IMR-90 (cell line): ENCODE measurements around the gene FRZB. TPM values are rescaled to one million over a fixed set of nuclear protein-coding genes. Genes with fewer than 3 reads are reported as not detected.

Experiments used
- ATAC-seq: fragments of 200-7000 bp; cut with Tn5 transposase; 2 replicates; pipeline ENCODE4 v1.9.1; 2020; ENCODE audit warnings: low read depth, mild to moderate bottlenecking, moderate library complexity
- BruUV-seq: library from RNA; stranded (reverse); fragments of 400-500 nt; replicated peaks from 2 replicates; lab custom pipeline; 2021; lab: Mats Ljungman, UMichigan
- CTCF ChIA-PET: fragments of 300-600 bp; formaldehyde crosslinking; extraction: SDS; loops from one replicate; lab custom pipeline; 2021; ENCODE audit warnings: antibody characterized with exemption; lab: Yijun Ruan, JAX
- POLR2A ChIA-PET: fragments of 300-600 bp; sonication (Branson Sonifier 250); formaldehyde crosslinking; loops from one replicate; lab custom pipeline; 2022; ENCODE audit warnings: antibody characterized with exemption; ENCODE audit not compliant: unreplicated experiment; lab: Charles Lee
- DNase-seq: peaks from one replicate; pipeline ENCODE4 v3.0.0; 2013
- H2AFZ ChIP-seq: replicated peaks from 2 replicates; pipeline ENCODE3; 2013; ENCODE audit warnings: low read length, mild to moderate bottlenecking; ENCODE audit not compliant: poor library complexity
- H2AK5ac ChIP-seq: 2 replicates; pipeline ENCODE4 v1.6.1; 2013; ENCODE audit warnings: low read depth, low read length, inconsistent platforms
- H2AK9ac ChIP-seq: replicated peaks from 2 replicates; pipeline ENCODE3; 2013; ENCODE audit warnings: mild to moderate bottlenecking, low read depth, low read length, moderate library complexity; ENCODE audit not compliant: poor library complexity
- H2BK120ac ChIP-seq: 2 replicates; pipeline ENCODE4 v1.6.1; 2013; ENCODE audit warnings: low read depth, low read length, inconsistent platforms
- H2BK15ac ChIP-seq: 3 replicates; pipeline ENCODE4 v1.6.1; 2013; ENCODE audit warnings: low read depth, low read length, inconsistent platforms
- H2BK20ac ChIP-seq: 2 replicates; pipeline ENCODE4 v1.6.1; 2013; ENCODE audit warnings: low read depth, mild to moderate bottlenecking, inconsistent platforms, low read length, moderate library complexity
- H2BK5ac ChIP-seq: 2 replicates; pipeline ENCODE4 v1.6.1; 2013; ENCODE audit warnings: mild to moderate bottlenecking, low read depth, low read length, inconsistent platforms; ENCODE audit not compliant: poor library complexity, severe bottlenecking
- H3K14ac ChIP-seq: replicated peaks from 2 replicates; pipeline ENCODE4 v1.6.1; 2013; ENCODE audit warnings: low read depth, low read length, inconsistent platforms
- H3K18ac ChIP-seq: 2 replicates; pipeline ENCODE4 v1.6.1; 2013; ENCODE audit warnings: low read depth, low read length, control low read depth
- H3K23ac ChIP-seq: 2 replicates; pipeline ENCODE4 v1.6.1; 2013; ENCODE audit warnings: low read depth, low read length, inconsistent platforms
- H3K27ac ChIP-seq: 2 replicates; pipeline ENCODE4 v1.5.1; 2013; ENCODE audit warnings: mild to moderate bottlenecking, control low read depth, low read length; ENCODE audit not compliant: insufficient read depth
- H3K27me3 ChIP-seq: 2 replicates; pipeline ENCODE4 v1.6.1; 2013; ENCODE audit warnings: low read length; ENCODE audit not compliant: control insufficient read depth, insufficient read depth
- H3K36me3 ChIP-seq: 2 replicates; pipeline ENCODE4 v1.6.1; 2013; ENCODE audit warnings: low read length, mixed read lengths; ENCODE audit not compliant: control insufficient read depth, insufficient read depth
- H3K4ac ChIP-seq: 2 replicates; pipeline ENCODE4 v1.6.1; 2013; ENCODE audit warnings: low read depth, low read length, inconsistent platforms
- H3K4me1 ChIP-seq: 2 replicates; pipeline ENCODE4 v1.6.1; 2013; ENCODE audit warnings: low read length, mixed read lengths; ENCODE audit not compliant: control insufficient read depth, insufficient read depth
- H3K4me2 ChIP-seq: 2 replicates; pipeline ENCODE4 v1.6.1; 2013; ENCODE audit warnings: low read depth, mild to moderate bottlenecking, control low read depth, low read length, moderate library complexity
- H3K4me3 ChIP-seq: 2 replicates; pipeline ENCODE4 v1.5.1; 2013; ENCODE audit warnings: low read depth, mild to moderate bottlenecking, control low read depth, low read length, moderate library complexity; ENCODE audit not compliant: insufficient read depth
- H3K56ac ChIP-seq: 2 replicates; pipeline ENCODE4 v1.6.1; 2013; ENCODE audit warnings: low read length, inconsistent platforms; ENCODE audit not compliant: insufficient read depth; ENCODE audit errors: extremely low read depth
- H3K79me1 ChIP-seq, 2 experiments: 2 replicates each; pipeline ENCODE4 v1.6.1; 2013; ENCODE audit warnings: low read length in 2 of 2, inconsistent platforms in 1 of 2, low read depth in 1 of 2
- H3K9ac ChIP-seq: 2 replicates; pipeline ENCODE4 v1.6.1; 2013; ENCODE audit warnings: low read depth, low read length, control low read depth
- H3K9me1 ChIP-seq: 2 replicates; pipeline ENCODE4 v1.6.1; 2013; ENCODE audit warnings: low read length, inconsistent platforms; ENCODE audit not compliant: insufficient read depth
- H3K9me3 ChIP-seq: 2 replicates; pipeline ENCODE4 v1.6.1; 2013; ENCODE audit warnings: low read length; ENCODE audit not compliant: control insufficient read depth, insufficient read depth
- H4K20me1 ChIP-seq: 2 replicates; pipeline ENCODE4 v1.6.1; 2013; ENCODE audit warnings: low read length, inconsistent platforms; ENCODE audit not compliant: insufficient read depth
- H4K5ac ChIP-seq: 2 replicates; pipeline ENCODE4 v1.6.1; 2013; ENCODE audit warnings: mild to moderate bottlenecking, low read depth, low read length, control low read depth
- H4K8ac ChIP-seq, 2 experiments: 2 replicates each; pipeline ENCODE4 v1.6.1; 2013; ENCODE audit warnings: low read depth in 2 of 2, low read length in 2 of 2, control low read depth in 1 of 2, inconsistent platforms in 1 of 2
- H4K91ac ChIP-seq: 2 replicates; pipeline ENCODE4 v1.6.1; 2013; ENCODE audit warnings: low read depth, low read length, inconsistent platforms; ENCODE audit not compliant: insufficient read depth
- BHLHE40 ChIP-seq: fragments of 150-350 bp; IDR thresholded peaks from 2 replicates; pipeline ENCODE4 v1.6.1; 2016; ENCODE audit warnings: mild to moderate bottlenecking, low read depth, low read length
- CHD1 ChIP-seq: IDR thresholded peaks from 2 replicates; pipeline ENCODE4 v1.6.1; 2012; ENCODE audit warnings: low read depth, low read length, improper control_type of control experiment
- ELK1 ChIP-seq: fragments of 150-350 bp; IDR thresholded peaks from 2 replicates; pipeline ENCODE4 v1.6.1; 2016; ENCODE audit warnings: low read depth, mild to moderate bottlenecking, low read length, moderate library complexity, borderline replicate concordance
- MAFK ChIP-seq: IDR thresholded peaks from 2 replicates; pipeline ENCODE4 v1.6.1; 2012; ENCODE audit warnings: low read depth, low read length, improper control_type of control experiment
- RFX5 ChIP-seq: IDR thresholded peaks from 2 replicates; pipeline ENCODE4 v1.8.0; 2012; ENCODE audit warnings: low read depth, mild to moderate bottlenecking, low read length, moderate library complexity
- WGBS, 2 experiments: methylation state at CpG; one replicate each; pipeline versions ENCODE4 v1.1.5 to v1.1.7; 2013; ENCODE audit warnings: missing lambda C conversion rate in 2 of 2; ENCODE audit not compliant: insufficient read length in 1 of 2; ENCODE audit errors: extremely low coverage in 2 of 2; 5-methylcytosine and 5-hydroxymethylcytosine counted together
- dilution Hi-C: fragments of 300-500 bp; cut with HindIII; formaldehyde crosslinking; loops from one replicate; pipeline ENCODE4 v1.14.3; 2018; ENCODE audit warnings: low sequenced_read_pairs; ENCODE audit not compliant: unreplicated experiment
- in situ Hi-C: fragments of 300-500 bp; cut with MboI; formaldehyde crosslinking; loops from 3 replicates; pipeline ENCODE4 v1.14.3; 2019; ENCODE audit warnings: low sequenced_read_pairs, inconsistent platforms, mixed read lengths
- intact Hi-C: fragments of 100-400 bp; cut with micrococcal nuclease; formaldehyde crosslinking; loops from 2 replicates; pipeline ENCODE4 v1.10.0; 2022
- polyA plus RNA-seq, 3 experiments: library from polyadenylated mRNA; depleted of rRNA; stranded (reverse); fragments of >200 nt; gene quantifications; 2 replicates each; pipeline ENCODE4 v1.2.3, GENCODE V29; 2012; ENCODE audit warnings: low replicate concordance in 1 of 3
- total RNA-seq: library from RNA; depleted of rRNA; stranded (reverse); fragments of >200 nt; gene quantifications from 2 replicates; pipeline ENCODE4 v1.2.3, GENCODE V29; 2012

Gene FRZB
- total and polyA plus RNA-seq, 2 of the 4 experiments (the other 2 are of a cell fraction): 0.18 to 1.2 TPM

GRCh38 chr2:182822733-182823132 is 43.7 kb downstream of the FRZB start:
- Histone ChIP-seq H3K4me3 (no peak overlapping the region), H2BK5ac (no peak overlapping the region), H3K9me1 (no peaks in the 10 kb centered on the region), H3K23ac (no peak overlapping the region), H4K5ac (no peak overlapping the region), H2AK5ac (no peak overlapping the region), H4K91ac (no peak overlapping the region), H3K18ac (no peak overlapping the region), H4K20me1 (no peaks in the 10 kb centered on the region), H2AK9ac (no peak overlapping the region), H3K4me2 (no peak overlapping the region), H2BK20ac (no peak overlapping the region), H3K79me1 (no peaks in the 10 kb centered on the region), H2AFZ (no peak overlapping the region), H3K14ac (no peak overlapping the region), H3K27me3 (no peaks in the 10 kb centered on the region), H3K4me1 (no peaks in the 10 kb centered on the region), H3K4ac (no peak overlapping the region), H3K9me3 (no peaks in the 10 kb centered on the region), H2BK120ac (no peak overlapping the region), H2BK15ac (no peak overlapping the region), H3K36me3 (no peaks in the 10 kb centered on the region), H3K27ac (no peak overlapping the region), H4K8ac (no peak overlapping the region), H3K9ac (no peak overlapping the region), H3K56ac (no peak overlapping the region)
- dilution Hi-C loops: no loop called here
- no TSS peak for BruUV-seq
- ChIA-PET CTCF (interaction anchor here (1.1 kb wide), 1 partner anchor 135 kb away, joined by 3 read pairs; no protein-coding TSS in a partner anchor), POLR2A (no interaction called here)
- in situ Hi-C loops: no loop called here
- intact Hi-C loops: no loop called here
- 56% methylated on average over 1 of the region's 2 CpGs; no CpG with 5 or more reads in 1 of the 2 experiments for WGBS, 2 experiments
- ATAC-seq (no peak), DNase-seq (no peak)
- TF ChIP-seq BHLHE40 (no peak), RFX5 (no peak), MAFK (no peak), CHD1 (no peak), ELK1 (no peak)
